GM18868 (cell line): Measurements from ENCODE around the gene PROCA1.
"Not testable (repeated sequence)": the region's sequence is repeated elsewhere in the genome, so short reads cannot be mapped to it uniquely, and the experiment has no call there.

Source experiments
- ATAC-seq: cut with Tn5 transposase; IDR thresholded peaks from one replicate; pipeline ENCODE4 v1.9.1; 2021; ENCODE audit warnings: mild to moderate bottlenecking, moderate library complexity; ENCODE audit not compliant: unreplicated experiment

PROCA1 gene

DNA sequence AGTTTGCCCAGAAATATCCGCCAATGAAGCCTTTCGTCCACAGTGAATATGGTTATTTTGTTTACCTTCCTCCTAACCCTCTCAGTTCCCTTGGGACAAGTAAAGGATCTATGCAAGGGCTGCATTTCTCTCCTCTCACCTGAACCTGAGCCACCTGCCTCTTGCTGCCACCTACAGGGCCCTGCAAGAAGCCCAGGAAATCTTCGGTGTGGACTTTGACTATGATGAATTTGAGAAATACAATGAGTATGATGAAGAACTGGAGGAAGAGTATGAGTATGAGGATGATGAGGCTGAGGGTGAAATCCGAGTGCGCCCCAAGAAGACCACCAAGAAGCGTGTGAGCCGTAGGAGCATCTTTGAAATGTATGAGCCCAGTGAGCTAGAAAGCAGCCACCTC, 35.7 kb downstream of the PROCA1 start:
- no peak for ATAC-seq

DNA sequence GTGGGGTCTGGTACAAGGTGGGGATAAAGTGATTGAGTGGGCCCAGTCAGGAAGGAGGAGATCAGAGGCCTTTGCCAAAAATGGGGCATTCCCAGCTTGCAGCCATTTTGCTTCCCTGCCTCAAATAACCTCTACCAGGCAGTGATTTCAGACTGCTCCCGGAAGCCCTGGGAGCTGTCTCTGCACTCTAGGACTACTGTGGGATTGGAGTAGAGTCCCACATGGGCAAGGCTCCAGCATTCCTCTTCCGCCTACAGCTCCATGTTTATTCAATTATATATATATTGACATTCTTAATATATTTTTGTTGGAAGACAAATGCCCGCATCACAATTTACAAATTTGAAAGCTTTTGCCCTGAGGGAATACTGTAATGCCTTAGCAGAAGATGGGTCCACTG, 36.2 kb downstream of the PROCA1 start:
- no peak for ATAC-seq

DNA sequence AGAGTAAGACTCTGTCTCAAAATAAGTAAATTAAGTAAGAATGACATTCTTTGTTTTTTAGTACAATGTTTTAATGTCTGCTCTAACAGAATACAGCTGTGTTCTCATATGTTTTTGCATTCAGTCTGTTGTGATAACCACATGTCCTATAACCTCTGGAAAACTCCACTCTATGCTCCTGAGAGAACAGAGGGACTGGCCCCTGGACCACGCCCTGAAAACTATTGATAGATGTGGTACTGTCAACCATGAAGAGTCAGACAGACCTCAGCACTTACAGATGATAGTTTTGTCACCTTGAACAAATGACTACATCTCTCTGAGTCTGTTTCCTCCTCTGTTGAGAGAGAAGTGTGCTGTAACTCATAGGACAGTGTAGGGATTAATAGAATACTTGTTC, 41.8 kb downstream of the PROCA1 start:
- no peak for ATAC-seq

DNA sequence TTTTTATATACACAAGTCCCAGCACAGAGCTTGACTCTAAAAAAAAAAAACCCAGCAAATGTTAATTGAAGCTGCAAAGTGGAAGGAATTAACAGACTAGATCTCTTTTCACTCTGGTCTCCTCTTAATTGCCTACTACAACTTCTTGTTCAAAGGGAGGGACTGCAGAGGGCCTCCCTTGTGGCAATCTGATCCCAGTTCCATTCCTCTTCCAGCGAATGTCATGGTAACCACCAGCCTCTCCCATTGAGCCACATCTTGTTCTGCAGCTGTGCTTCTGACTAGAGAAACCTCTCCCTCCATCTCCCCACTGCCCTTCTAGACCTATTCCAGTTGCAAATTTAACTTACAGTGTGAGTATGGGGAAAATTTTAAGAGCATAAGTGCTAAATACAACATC, 43.8 kb downstream of the PROCA1 start:
- ATAC-seq, result no peak

DNA sequence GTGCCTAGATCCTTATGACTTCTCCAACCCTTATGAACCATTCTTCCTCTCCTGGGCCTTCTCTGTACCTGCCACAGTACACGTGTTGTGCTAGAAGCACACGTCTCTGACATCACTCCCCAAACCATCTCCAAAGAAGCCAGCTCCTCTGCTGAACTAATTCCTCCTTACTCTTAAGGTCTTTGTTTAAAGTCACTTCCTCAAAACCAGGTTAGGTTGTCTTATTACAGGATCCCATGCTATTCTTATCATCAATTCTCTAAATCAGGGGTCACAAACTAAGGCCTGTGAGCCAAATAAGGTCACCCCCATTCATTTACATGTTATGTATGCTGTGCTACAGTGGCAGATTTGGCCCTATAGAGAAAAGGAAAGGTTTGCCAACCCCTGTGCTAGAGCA, 45.7 kb downstream of the PROCA1 start:
- ATAC-seq, result no peak

DNA sequence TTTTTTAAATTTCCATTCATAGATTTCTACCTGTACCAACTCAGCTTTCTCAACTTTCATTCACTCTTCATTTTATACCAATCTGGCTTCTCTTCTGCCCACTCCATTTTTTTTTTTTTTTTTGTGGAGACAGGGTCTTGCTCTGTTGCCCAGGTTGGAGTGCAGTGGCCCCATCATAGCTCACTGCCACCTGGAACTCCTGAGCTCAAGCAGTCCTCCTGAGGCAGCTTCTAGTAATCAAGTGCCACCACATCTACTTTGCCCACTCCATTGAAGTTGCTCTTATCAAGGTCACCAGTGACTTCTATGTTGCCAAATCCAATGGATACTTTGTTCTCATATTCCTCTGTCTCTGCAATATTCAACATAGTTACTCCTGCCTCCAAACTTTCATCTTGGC, 48.0 kb downstream of the PROCA1 start:
- ATAC-seq, result no peak

DNA sequence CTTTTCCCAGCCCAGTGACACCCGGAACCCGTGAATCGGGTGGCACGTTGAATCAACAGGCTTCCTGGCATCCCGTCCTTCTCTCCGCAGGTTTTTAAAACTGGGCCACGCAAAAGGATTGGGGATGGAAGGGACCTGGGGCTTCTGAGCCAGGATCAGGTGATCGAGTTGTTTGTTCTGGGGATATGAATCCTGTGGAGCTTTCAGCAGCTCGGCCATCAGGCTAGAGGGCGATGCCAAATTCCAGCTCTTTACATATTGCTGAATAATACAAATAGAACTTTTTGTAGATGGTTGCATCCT, 49.2 kb downstream of the PROCA1 start:
- ATAC-seq, result no peak

DNA sequence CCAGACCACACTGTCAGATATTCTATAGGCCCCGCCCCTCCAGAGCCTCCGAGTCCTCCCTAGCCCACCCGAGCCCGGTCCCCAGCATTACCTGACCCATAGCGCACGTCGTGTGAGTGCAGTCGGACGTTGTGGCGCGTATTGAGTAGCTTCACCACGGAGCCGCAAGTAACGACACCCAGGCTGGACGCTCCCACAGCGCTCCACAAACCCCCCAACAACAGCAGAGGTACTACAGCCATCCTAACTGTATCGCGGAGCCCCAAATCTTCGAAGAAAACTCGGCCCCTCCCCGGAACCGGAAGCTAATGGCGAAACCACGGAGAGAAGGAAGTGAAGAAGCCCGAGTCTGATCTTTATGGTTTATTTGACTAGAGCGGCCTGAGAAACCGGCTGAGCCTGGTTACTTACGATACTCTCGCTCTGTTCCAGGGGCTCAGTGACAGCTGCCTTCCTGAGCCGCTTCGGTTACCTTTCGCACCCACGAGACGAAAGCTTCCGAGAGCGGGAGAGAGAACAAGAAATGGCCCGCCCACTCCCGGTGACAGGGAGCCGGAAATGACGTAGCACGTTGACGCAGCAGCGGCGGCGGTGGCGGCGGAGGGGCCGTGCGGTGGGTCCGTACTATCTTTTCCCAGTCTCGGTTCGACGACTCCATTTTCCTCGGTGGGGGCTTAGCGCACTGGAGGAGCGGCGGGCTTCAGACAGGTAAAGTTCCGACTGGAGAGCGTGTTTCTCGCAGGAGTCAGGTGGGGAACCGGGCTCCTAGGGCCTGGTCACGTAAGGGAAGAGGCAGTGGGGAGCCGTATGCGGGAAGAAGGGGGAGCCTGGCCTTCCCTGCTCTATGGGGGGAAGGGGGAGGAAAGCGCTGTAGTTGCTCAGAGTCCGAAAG, 49.8 kb downstream of the PROCA1 start, which contains the start of the genes SDF2 and SUPT6H:
TSS of gene SDF2 (minus strand) at position 272 of the 892 bp plus-strand sequence. CDS start at position 242, 30 bp downstream.
TSS of gene SUPT6H (plus strand) at position 571 of the 892 bp plus-strand sequence. CDS start 11,197 bp downstream, outside the sequence.
- ATAC-seq, result peak; percentile 83

DNA sequence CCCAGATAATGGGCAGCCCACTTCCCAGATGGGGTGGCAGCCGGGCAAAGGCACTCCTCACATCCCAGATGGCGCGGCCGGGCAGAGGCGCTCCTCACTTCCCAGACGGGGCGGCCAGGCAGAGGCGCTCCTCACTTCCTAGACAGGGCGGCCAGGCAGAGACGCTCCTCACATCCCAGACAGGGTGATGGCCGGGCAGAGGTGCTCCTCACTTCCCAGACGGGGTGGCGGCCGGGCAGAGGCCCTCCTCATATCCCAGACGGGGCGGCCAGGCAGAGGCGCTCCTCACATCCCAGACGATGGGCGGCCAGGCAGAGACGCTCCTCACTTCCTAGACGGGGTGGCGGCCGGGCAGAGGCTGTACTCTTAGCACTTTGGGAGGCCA, 52.2 kb downstream of the PROCA1 start:
- not testable (repeated sequence) for ATAC-seq

DNA sequence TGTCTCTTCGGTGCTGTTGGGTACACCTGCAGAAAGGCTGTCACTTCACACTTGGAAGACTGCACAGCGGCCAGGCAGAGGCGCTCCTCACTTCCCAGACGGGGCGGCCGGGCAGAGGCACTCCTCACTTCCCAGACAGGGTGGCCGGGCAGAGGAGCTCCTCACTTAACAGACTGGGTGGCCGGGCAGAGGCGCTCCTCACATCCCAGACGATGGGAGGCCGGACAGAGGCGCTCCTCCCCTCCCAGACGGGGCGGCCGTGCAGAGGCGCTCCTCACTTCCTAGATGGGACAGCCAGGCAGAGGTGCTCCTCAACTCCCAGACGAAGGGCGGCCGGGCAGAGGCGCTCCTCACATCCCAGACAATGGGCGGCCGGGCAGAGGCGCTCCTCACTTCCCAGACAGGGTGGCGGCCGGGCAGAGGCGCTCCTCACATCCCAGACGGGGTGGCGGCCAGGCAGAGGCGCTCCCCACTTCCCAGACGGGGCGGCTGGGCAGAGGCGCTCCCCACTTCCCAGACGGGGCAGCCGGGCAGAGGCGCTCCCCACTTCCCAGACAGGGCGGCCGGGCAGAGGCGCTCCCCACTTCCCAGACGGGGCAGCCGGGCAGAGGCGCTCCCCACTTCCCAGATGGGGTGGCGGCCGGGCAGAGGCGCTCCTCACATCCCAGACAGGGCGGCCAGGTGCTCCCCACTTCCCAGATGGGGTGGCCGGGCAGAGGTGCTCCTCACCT, 52.8 kb downstream of the PROCA1 start:
- ATAC-seq, result not testable (repeated sequence)

DNA sequence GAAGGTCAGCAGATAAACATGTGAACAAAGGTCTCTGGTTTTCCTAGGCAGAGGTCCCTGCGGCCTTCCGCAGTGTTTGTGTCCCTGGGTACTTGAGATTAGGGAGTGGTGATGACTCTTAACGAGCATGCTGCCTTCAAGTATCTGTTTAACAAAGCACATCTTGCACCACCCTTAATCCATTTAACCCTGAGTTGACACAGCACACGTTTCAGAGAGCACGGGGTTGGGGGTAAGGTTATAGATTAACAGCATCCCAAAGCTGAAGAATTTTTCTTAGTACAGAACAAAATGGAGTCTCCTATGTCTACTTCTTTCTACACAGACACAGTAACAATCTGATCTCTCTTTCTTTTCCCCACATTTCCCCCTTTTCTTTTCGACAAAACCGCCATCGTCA, 53.3 kb downstream of the PROCA1 start:
- not testable (repeated sequence) for ATAC-seq

DNA sequence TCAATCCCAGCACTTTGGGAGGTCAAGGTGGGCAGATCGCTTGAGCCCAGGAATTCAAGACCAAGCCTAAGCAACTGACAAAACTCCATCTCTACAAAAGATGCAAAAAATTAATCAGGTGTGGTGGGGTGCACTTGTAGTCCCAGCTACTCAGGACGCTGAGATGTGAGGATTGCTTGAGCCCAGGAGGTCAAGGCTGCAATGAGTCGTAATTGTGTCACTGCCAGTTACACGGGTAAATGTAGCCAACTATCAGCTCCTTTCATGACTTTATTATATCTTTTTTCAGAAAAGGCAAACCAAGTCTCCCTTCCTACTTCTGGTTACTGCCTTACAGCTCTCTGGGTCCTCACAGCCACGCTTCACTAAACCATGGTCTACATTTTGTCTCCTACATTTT, 53.9 kb downstream of the PROCA1 start:
- no peak for ATAC-seq

DNA sequence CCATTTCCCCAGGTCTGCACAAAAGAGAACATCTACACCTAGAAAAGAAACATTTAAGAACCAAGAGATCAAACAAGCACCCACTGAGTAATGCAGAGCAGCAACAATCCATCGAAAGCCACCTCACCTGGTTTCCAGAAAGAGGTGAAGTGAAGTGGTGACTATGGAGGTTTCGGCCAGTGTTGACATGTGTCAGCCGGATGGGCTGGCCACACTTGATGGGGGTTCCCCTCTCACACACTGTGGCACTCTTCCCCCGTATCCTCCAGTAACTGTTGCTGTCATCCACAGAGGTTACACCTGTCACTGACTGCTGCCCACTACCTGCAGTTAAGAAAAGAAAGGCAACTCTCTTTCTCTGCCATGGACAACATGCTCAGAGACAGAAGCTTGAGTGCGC, 56.5 kb downstream of the PROCA1 start:
- ATAC-seq, result no peak
